ENCODE results near the gene SLAMF6.
"Not testable (repeated sequence)": the region's sequence is repeated elsewhere in the genome, so short reads cannot be mapped to it uniquely, and the experiment has no call there.

DNA sequence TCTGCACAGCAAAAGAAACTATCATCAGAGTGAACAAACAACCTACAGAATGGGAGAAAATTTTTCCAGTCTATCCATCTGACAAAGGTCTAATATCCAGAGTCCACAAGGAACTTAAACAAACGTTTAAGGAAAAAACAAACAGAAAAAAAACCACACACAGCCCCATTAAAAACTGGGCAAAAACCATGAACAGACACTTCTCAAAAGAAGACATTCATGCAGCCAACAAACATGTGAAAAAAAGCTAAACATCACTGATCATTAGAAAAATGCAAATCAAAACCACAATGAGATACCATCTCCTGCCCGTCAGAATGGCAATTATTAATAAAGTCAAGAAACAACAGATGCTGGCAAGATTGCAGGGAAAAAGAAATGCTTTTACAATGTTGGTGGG is 39.7 kb upstream of the SLAMF6 start:
- TF ChIP-seq, protein P1, sequence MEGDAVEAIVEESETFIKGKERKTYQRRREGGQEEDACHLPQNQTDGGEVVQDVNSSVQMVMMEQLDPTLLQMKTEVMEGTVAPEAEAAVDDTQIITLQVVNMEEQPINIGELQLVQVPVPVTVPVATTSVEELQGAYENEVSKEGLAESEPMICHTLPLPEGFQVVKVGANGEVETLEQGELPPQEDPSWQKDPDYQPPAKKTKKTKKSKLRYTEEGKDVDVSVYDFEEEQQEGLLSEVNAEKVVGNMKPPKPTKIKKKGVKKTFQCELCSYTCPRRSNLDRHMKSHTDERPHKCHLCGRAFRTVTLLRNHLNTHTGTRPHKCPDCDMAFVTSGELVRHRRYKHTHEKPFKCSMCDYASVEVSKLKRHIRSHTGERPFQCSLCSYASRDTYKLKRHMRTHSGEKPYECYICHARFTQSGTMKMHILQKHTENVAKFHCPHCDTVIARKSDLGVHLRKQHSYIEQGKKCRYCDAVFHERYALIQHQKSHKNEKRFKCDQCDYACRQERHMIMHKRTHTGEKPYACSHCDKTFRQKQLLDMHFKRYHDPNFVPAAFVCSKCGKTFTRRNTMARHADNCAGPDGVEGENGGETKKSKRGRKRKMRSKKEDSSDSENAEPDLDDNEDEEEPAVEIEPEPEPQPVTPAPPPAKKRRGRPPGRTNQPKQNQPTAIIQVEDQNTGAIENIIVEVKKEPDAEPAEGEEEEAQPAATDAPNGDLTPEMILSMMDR (IDR thresholded peaks at IDR 0.05): not testable (repeated sequence)
- not testable (repeated sequence) for TF ChIP-seq POLR2A (IDR thresholded peaks at IDR 0.05)
